ENCODE measurements around the gene AGTR1. TPM values are rescaled to one million over a fixed set of nuclear protein-coding genes. Genes with fewer than 3 reads are reported as not detected.

Gene AGTR1
- total RNA-seq, 1 experiment from 2014 or later = not detected

GRCh38 chr3:148718982-148719862, 21.5 kb downstream of the AGTR1 start:
- no TSS peak for BruUV-seq (replicated peaks)
- POLR2A ChIA-PET = no interaction called here
- Mint-ChIP-seq H3K4me3 (ENCODE audit: unreplicated experiment) (no peak overlapping the region), H3K27me3 (ENCODE audit: insufficient read depth, unreplicated experiment) (peaks cover 71% of the 10 kb centered on the region), H3K4me1 (ENCODE audit: insufficient read depth, unreplicated experiment) (no peaks in the 10 kb centered on the region), H3K9me3 (ENCODE audit: unreplicated experiment) (no peaks in the 10 kb centered on the region), H3K27ac (ENCODE audit: low read depth, unreplicated experiment) (no peak overlapping the region), H3K36me3 (ENCODE audit: insufficient read depth, unreplicated experiment) (no peaks in the 10 kb centered on the region)
- peak; percentile 12 for DNase-seq (ENCODE audit: unreplicated experiment)
- CTCF ChIA-PET = interaction anchor here (0.6 to 4.3 kb wide), 15 partner anchors 11 to 735 kb away, joined by 3 to 48 read pairs (median 4); no protein-coding TSS in a partner anchor
- TF ChIP-seq, protein P1, sequence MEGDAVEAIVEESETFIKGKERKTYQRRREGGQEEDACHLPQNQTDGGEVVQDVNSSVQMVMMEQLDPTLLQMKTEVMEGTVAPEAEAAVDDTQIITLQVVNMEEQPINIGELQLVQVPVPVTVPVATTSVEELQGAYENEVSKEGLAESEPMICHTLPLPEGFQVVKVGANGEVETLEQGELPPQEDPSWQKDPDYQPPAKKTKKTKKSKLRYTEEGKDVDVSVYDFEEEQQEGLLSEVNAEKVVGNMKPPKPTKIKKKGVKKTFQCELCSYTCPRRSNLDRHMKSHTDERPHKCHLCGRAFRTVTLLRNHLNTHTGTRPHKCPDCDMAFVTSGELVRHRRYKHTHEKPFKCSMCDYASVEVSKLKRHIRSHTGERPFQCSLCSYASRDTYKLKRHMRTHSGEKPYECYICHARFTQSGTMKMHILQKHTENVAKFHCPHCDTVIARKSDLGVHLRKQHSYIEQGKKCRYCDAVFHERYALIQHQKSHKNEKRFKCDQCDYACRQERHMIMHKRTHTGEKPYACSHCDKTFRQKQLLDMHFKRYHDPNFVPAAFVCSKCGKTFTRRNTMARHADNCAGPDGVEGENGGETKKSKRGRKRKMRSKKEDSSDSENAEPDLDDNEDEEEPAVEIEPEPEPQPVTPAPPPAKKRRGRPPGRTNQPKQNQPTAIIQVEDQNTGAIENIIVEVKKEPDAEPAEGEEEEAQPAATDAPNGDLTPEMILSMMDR (IDR thresholded peaks at IDR 0.05; ENCODE audit: unreplicated experiment) = peak; percentile 44
- intact Hi-C loops (cut with micrococcal nuclease) = loop anchor here (1.0 kb wide), 2 partner anchors 339 to 410 kb away; no protein-coding TSS in a partner anchor

DNA sequence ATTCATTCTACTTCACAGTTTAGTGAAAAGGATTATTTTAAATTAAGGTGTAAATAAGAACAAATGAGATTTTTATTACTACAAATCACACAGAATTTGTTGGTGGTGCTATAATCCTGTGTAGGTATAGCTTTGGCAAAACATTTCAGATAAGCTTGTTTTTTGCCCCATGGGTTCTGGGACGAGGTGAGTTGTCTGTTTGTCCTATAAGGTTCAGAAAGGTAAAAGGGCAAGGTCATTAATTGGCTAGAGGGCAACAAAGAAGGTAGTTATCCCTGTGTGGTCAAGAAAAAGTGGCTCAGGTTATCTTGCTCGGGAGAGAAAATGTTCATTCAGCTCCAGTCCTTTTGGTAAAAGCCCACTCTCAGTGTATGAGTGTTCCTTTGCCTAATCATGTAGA, 23.2 kb downstream of the AGTR1 start:
- Mint-ChIP-seq H3K27me3 (ENCODE audit: insufficient read depth, unreplicated experiment) (peaks cover 61% of the 10 kb centered on the region), H3K4me3 (ENCODE audit: unreplicated experiment) (no peak overlapping the region)
- CTCF ChIA-PET = interaction anchor here (0.7 to 4.3 kb wide), 3 partner anchors 133 to 1904 kb away, joined by 3 to 48 read pairs (median 3); no protein-coding TSS in a partner anchor

GRCh38 chr3:148723631-148724030, 25.9 kb downstream of the AGTR1 start:
- ChIA-PET POLR2A (no interaction called here), CTCF (interaction anchor here (0.6 kb wide), 1 partner anchor 355 kb away, joined by 3 read pairs; no protein-coding TSS in a partner anchor)
- H3K4me1 Mint-ChIP-seq (ENCODE audit: insufficient read depth, unreplicated experiment) = no peaks in the 10 kb centered on the region
- H3K27me3 Mint-ChIP-seq (ENCODE audit: insufficient read depth, unreplicated experiment) = peaks cover 83% of the 10 kb centered on the region
- DNase-seq (ENCODE audit: unreplicated experiment) = peak; percentile 24
- BruUV-seq (replicated peaks) = no TSS peak
- no peak overlapping the region for H3K27ac Mint-ChIP-seq (ENCODE audit: low read depth, unreplicated experiment)
- intact Hi-C loops (cut with micrococcal nuclease) = no loop called here
- TF ChIP-seq, protein P1 (IDR thresholded peaks at IDR 0.05; ENCODE audit: unreplicated experiment) = no peak
- H3K36me3 Mint-ChIP-seq (ENCODE audit: insufficient read depth, unreplicated experiment) = no peaks in the 10 kb centered on the region
- no peaks in the 10 kb centered on the region for H3K9me3 Mint-ChIP-seq (ENCODE audit: unreplicated experiment)
- no peak overlapping the region for H3K4me3 Mint-ChIP-seq (ENCODE audit: unreplicated experiment)

More for the DNA sequence above, 23.2 kb downstream of the AGTR1 start:
- no peaks in the 10 kb centered on the region for H3K36me3 Mint-ChIP-seq (ENCODE audit: insufficient read depth, unreplicated experiment)
- POLR2A ChIA-PET = no interaction called here
- DNase-seq (ENCODE audit: unreplicated experiment) = no peak
- no peaks in the 10 kb centered on the region for H3K9me3 Mint-ChIP-seq (ENCODE audit: unreplicated experiment)
- no peaks in the 10 kb centered on the region for H3K4me1 Mint-ChIP-seq (ENCODE audit: insufficient read depth, unreplicated experiment)
- intact Hi-C loops (cut with micrococcal nuclease) = no loop called here
- H3K27ac Mint-ChIP-seq (ENCODE audit: low read depth, unreplicated experiment) = no peak overlapping the region
- BruUV-seq (replicated peaks) = no TSS peak
- TF ChIP-seq, protein P1 (IDR thresholded peaks at IDR 0.05; ENCODE audit: unreplicated experiment) = no peak

- Mint-ChIP-seq H3K36me3 (ENCODE audit: insufficient read depth, unreplicated experiment) (no peaks in the 10 kb centered on the region), H3K27me3 (ENCODE audit: insufficient read depth, unreplicated experiment) (peaks cover 65% of the 10 kb centered on the region), H3K9me3 (ENCODE audit: unreplicated experiment) (no peaks in the 10 kb centered on the region), H3K27ac (ENCODE audit: low read depth, unreplicated experiment) (no peak overlapping the region), H3K4me3 (ENCODE audit: unreplicated experiment) (no peak overlapping the region), H3K4me1 (ENCODE audit: insufficient read depth, unreplicated experiment) (no peaks in the 10 kb centered on the region)
- TF ChIP-seq, protein P1 (IDR thresholded peaks at IDR 0.05; ENCODE audit: unreplicated experiment) = peak; percentile 40
- BruUV-seq (replicated peaks) = no TSS peak
- DNase-seq (ENCODE audit: unreplicated experiment) = peak; percentile 49
- CTCF ChIA-PET = interaction anchor here (0.6 to 2.4 kb wide), 14 partner anchors 13 to 1430 kb away, joined by 3 to 8 read pairs (median 3); no protein-coding TSS in a partner anchor
- POLR2A ChIA-PET = interaction anchor here (0.8 kb wide), 1 partner anchor 328 kb away, joined by 3 read pairs; no protein-coding TSS in a partner anchor
- intact Hi-C loops (cut with micrococcal nuclease) = loop anchor here (1.0 kb wide), 3 partner anchors 134 to 220 kb away; no protein-coding TSS in a partner anchor
Observed at GRCh38 chr3:148727231-148727630, 29.5 kb downstream of the AGTR1 start.
